K562 (cell line): ENCODE data around the gene DDX18. TPM values are rescaled to one million over a fixed set of nuclear protein-coding genes. Genes with fewer than 3 reads are reported as not detected.

Source experiments
- ADNP ChIP-seq: fragments of 200-800 bp; sonication (Bioruptor generic); IDR thresholded peaks from 2 replicates; pipeline ENCODE4 v1.6.1; 2016; ENCODE audit warnings: missing genetic modification characterization, missing compliant biosample characterization
- ELF2 ChIP-seq: fragments of 250-450 bp; sonication (Bioruptor Pico); IDR thresholded peaks from 2 replicates; pipeline ENCODE4 v1.5.0; 2021; ENCODE audit warnings: mild to moderate bottlenecking
- ELF4 ChIP-seq: fragments of 450-650 bp; formaldehyde crosslinking; IDR thresholded peaks from 2 replicates; pipeline ENCODE4 v1.4.0; 2022; ENCODE audit warnings: missing genetic modification characterization
- EWSR1 ChIP-seq: fragments of 450-650 bp; IDR thresholded peaks from 2 replicates; pipeline ENCODE4 v1.6.1; 2018; ENCODE audit warnings: borderline replicate concordance, mild to moderate bottlenecking, low read depth, moderate library complexity; ENCODE audit not compliant: partially characterized antibody
- FIP1L1 ChIP-seq: fragments of 200-400 bp; formaldehyde crosslinking; IDR thresholded peaks from 2 replicates; pipeline ENCODE4 v1.6.1; 2018; ENCODE audit warnings: mild to moderate bottlenecking, low read depth, low read length; ENCODE audit not compliant: poor library complexity, severe bottlenecking
- HMG20B ChIP-seq: fragments of 250-450 bp; sonication (Bioruptor Pico); IDR thresholded peaks from 2 replicates; pipeline ENCODE4 v1.5.0; 2021; ENCODE audit warnings: mild to moderate bottlenecking
- KLF13 ChIP-seq: fragments of 450-650 bp; IDR thresholded peaks from 2 replicates; pipeline ENCODE4 v1.6.1; 2016; ENCODE audit warnings: missing genetic modification characterization, low read depth, mild to moderate bottlenecking, missing compliant biosample characterization, moderate library complexity, borderline replicate concordance
- NR3C1 ChIP-seq: sonication (generic); formaldehyde crosslinking; IDR thresholded peaks from 2 replicates; pipeline ENCODE4 v1.8.1; 2022; ENCODE audit warnings: missing genetic modification reagents
- POLR3G ChIP-seq: IDR thresholded peaks from 2 replicates; pipeline ENCODE4 v1.6.1; 2011; ENCODE audit not compliant: insufficient read length, insufficient replicate concordance; ENCODE audit errors: extremely low read depth
- RNF2 ChIP-seq: sonication (generic); IDR thresholded peaks from 2 replicates; pipeline ENCODE4 v1.6.1; 2016
- SMARCE1 ChIP-seq: fragments of 450-650 bp; IDR thresholded peaks from 2 replicates; pipeline ENCODE4 v1.7.1; 2016; ENCODE audit warnings: mild to moderate bottlenecking
- SNRNP70 ChIP-seq: fragments of 200-400 bp; formaldehyde crosslinking; optimal IDR thresholded peaks from 2 replicates; pipeline ENCODE3; 2017; ENCODE audit warnings: low read depth, low read length
- SOX6 ChIP-seq: fragments of 450-650 bp; IDR thresholded peaks from 2 replicates; pipeline ENCODE4 v1.6.1; 2014; ENCODE audit warnings: mild to moderate bottlenecking
- SREBF1 ChIP-seq: fragments of 150-350 bp; IDR thresholded peaks from 2 replicates; pipeline ENCODE4 v1.6.1; 2014; ENCODE audit warnings: antibody characterized with exemption, low read depth, low read length, borderline replicate concordance
- ZNF253 ChIP-seq: fragments of 250-450 bp; sonication (Bioruptor Pico); conservative IDR thresholded peaks from 2 replicates; pipeline ENCODE4 v1.6.1; 2021; ENCODE audit warnings: mild to moderate bottlenecking
- ZNF561 ChIP-seq: fragments of 450-650 bp; formaldehyde crosslinking; conservative IDR thresholded peaks from 2 replicates; pipeline ENCODE4 v1.4.0; 2020; ENCODE audit warnings: mild to moderate bottlenecking, moderate library complexity
- ZSCAN32 ChIP-seq: fragments of 450-650 bp; formaldehyde crosslinking; IDR thresholded peaks from 2 replicates; pipeline ENCODE4 v1.4.0; 2020; ENCODE audit warnings: mild to moderate bottlenecking, moderate library complexity
- polyA plus RNA-seq, 8 experiments: library from polyadenylated mRNA; depleted of rRNA in 4 of 8; stranded (reverse) in 5 of 8; unstranded in 3 of 8; fragments of >200 nt; fragmentation: Nextera tagmentation in 2 of 8; fragmentation: Illumina TruSeq in 1 of 8; extraction: Ambion mirVana in 2 of 8; extraction: Trizol in 1 of 8; gene quantifications; 2 replicates each; pipeline versions ENCODE4 v1.2.1 to v1.2.3, GENCODE V29; 2011 to 2014; ENCODE audit warnings: inconsistent platforms in 1 of 8, missing spikeins in 1 of 8
- total RNA-seq, 7 experiments: library from RNA; depleted of rRNA in 6 of 7; stranded (reverse); fragments of >200 nt in 6 of 7; fragmentation: Illumina TruSeq in 2 of 7; extraction: Trizol in 2 of 7; gene quantifications; 2 replicates each; pipeline versions ENCODE4 v1.2.1 to v1.2.3, GENCODE V29; 2011 to 2021; ENCODE audit warnings: low replicate concordance in 1 of 7
- TF ChIP-seq, protein P1 (sequence below): fragments of 250-450 bp; sonication (Bioruptor Pico); IDR thresholded peaks from 2 replicates; pipeline ENCODE4 v1.6.1; 2021; ENCODE audit warnings: mild to moderate bottlenecking
- TF ChIP-seq, protein P2 (sequence below): sonication (generic); formaldehyde crosslinking; IDR thresholded peaks from 2 replicates; pipeline ENCODE4 v1.8.1; 2023; ENCODE audit warnings: mild to moderate bottlenecking, missing genetic modification reagents
- TF ChIP-seq, protein P3 (sequence below): fragments of 450-650 bp; formaldehyde crosslinking; IDR thresholded peaks from 2 replicates; pipeline ENCODE4 v1.4.0; 2022; ENCODE audit warnings: missing genetic modification characterization
- TF ChIP-seq, protein P4 (sequence below): fragments of 450-650 bp; formaldehyde crosslinking; IDR thresholded peaks from 2 replicates; pipeline ENCODE4 v1.4.0; 2020; ENCODE audit warnings: mild to moderate bottlenecking, moderate library complexity
- TF ChIP-seq, protein P5 (sequence below): sonication (generic); formaldehyde crosslinking; IDR thresholded peaks from 2 replicates; pipeline ENCODE4 v1.8.0; 2022; ENCODE audit warnings: mild to moderate bottlenecking, low read depth, missing genetic modification reagents

The DDX18 gene
- total and polyA plus RNA-seq, 9 of the 15 experiments (the other 6 are each of a cell fraction or from before 2014, with no cell fraction given), result 67.9 to 156 (median 116) TPM

DNA sequence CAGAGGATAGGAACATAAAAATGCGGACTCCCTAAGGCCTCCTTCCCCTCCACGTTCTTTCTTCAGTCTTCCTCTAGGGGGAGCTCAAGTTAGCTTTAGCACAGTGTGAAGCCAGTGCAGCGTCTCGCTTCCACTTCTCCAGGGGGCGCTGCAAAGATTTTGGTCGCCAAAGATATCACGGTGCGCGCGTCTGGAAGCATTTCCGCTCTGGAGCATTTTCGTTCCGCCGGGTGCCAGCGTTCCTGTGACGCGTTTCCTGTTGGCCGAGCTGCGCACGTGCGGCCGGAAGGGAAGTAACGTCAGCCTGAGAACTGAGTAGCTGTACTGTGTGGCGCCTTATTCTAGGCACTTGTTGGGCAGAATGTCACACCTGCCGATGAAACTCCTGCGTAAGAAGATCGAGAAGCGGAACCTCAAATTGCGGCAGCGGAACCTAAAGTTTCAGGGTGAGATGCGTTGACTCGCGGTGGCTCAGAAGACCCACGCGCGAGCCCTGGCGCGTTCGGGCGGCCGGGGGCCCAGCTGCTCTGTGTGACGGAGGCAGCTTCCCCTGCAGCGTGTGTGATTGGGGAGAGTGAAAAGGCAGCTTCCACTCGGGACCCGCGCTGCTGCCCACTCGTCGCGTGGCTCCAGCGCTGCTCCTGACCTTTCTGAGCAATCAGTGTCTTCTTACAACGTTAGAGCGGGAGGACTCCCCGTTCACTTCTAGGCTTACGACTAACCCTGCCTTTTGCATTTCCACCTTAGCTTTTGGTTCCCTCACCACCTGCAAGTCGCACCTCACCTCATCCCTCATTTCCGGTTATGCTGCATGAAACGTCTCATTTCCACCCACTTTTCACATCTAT lies at the start of gene DDX18 (continued):
- TF ChIP-seq SNRNP70 (no peak), SMARCE1 (peak; percentile 49; the same call in 1 of the 2 replicates), EWSR1 (no peak), NR3C1 (CRISPR knock-in tag) (0 out of 2 replicates have a peak, but pooled peaks have one; percentile 53), POLR3G (no peak), ZNF561 (no peak), ELF2 (CRISPR knock-in tag) (peak; percentile 58; the same call in 1 of the 2 replicates), HMG20B (no peak), FIP1L1 (no peak), ZSCAN32 (CRISPR knock-in tag) (no peak), ADNP (no peak), ELF4 (CRISPR knock-in tag) (no peak), ZNF253 (CRISPR knock-in tag) (no peak), SOX6 (peak; percentile 71), RNF2 (peak; percentile 54; the same call in 1 of the 2 replicates), SREBF1 (no peak), KLF13 (tag) (no peak)
- TF ChIP-seq, protein P1, sequence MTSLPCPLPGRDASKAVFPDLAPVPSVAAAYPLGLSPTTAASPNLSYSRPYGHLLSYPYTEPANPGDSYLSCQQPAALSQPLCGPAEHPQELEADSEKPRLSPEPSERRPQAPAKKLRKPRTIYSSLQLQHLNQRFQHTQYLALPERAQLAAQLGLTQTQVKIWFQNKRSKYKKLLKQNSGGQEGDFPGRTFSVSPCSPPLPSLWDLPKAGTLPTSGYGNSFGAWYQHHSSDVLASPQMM (CRISPR knock-in tag), result no peak
- TF ChIP-seq, protein P2, sequence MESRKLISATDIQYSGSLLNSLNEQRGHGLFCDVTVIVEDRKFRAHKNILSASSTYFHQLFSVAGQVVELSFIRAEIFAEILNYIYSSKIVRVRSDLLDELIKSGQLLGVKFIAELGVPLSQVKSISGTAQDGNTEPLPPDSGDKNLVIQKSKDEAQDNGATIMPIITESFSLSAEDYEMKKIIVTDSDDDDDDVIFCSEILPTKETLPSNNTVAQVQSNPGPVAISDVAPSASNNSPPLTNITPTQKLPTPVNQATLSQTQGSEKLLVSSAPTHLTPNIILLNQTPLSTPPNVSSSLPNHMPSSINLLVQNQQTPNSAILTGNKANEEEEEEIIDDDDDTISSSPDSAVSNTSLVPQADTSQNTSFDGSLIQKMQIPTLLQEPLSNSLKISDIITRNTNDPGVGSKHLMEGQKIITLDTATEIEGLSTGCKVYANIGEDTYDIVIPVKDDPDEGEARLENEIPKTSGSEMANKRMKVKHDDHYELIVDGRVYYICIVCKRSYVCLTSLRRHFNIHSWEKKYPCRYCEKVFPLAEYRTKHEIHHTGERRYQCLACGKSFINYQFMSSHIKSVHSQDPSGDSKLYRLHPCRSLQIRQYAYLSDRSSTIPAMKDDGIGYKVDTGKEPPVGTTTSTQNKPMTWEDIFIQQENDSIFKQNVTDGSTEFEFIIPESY (CRISPR knock-in tag), result peak; percentile 36; the same call in 1 of the 2 replicates
- TF ChIP-seq, protein P3, sequence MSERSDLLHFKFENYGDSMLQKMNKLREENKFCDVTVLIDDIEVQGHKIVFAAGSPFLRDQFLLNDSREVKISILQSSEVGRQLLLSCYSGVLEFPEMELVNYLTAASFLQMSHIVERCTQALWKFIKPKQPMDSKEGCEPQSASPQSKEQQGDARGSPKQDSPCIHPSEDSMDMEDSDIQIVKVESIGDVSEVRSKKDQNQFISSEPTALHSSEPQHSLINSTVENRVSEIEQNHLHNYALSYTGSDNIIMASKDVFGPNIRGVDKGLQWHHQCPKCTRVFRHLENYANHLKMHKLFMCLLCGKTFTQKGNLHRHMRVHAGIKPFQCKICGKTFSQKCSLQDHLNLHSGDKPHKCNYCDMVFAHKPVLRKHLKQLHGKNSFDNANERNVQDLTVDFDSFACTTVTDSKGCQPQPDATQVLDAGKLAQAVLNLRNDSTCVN (CRISPR knock-in tag), result no peak
- TF ChIP-seq, protein P4, sequence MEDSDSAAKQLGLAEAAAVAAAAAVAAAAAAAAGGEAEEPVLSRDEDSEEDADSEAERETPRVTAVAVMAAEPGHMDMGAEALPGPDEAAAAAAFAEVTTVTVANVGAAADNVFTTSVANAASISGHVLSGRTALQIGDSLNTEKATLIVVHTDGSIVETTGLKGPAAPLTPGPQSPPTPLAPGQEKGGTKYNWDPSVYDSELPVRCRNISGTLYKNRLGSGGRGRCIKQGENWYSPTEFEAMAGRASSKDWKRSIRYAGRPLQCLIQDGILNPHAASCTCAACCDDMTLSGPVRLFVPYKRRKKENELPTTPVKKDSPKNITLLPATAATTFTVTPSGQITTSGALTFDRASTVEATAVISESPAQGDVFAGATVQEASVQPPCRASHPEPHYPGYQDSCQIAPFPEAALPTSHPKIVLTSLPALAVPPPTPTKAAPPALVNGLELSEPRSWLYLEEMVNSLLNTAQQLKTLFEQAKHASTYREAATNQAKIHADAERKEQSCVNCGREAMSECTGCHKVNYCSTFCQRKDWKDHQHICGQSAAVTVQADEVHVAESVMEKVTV (CRISPR knock-in tag), result peak; percentile 60; the same call in 1 of the 2 replicates
- TF ChIP-seq, protein P5, sequence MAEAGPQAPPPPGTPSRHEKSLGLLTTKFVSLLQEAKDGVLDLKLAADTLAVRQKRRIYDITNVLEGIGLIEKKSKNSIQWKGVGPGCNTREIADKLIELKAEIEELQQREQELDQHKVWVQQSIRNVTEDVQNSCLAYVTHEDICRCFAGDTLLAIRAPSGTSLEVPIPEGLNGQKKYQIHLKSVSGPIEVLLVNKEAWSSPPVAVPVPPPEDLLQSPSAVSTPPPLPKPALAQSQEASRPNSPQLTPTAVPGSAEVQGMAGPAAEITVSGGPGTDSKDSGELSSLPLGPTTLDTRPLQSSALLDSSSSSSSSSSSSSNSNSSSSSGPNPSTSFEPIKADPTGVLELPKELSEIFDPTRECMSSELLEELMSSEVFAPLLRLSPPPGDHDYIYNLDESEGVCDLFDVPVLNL (CRISPR knock-in tag), result 0 out of 2 replicates have a peak, but pooled peaks have one; percentile 43
